ENCODE data around the gene SAP25. TPM values are rescaled to one million over a fixed set of nuclear protein-coding genes. Genes with fewer than 3 reads are reported as not detected.
"Not testable (repeated sequence)": the region's sequence is repeated elsewhere in the genome, so short reads cannot be mapped to it uniquely, and the experiment has no call there.

The SAP25 gene
- polyA plus RNA-seq, 1 donor (not counting 4 experiments of a cell fraction or from before 2014, with no cell fraction given), result 0.16 TPM

- Histone ChIP-seq H2AFZ (ENCODE audit: control insufficient read depth, low read length) (peak within 1 kb of the TSS; percentile 97), H3K4me2 (ENCODE audit: control insufficient read depth, extremely low read depth, insufficient read depth, low read depth, low read length) (peak within 1 kb of the TSS; percentile 98), H3K79me2 (ENCODE audit: control insufficient read depth, insufficient read depth, low read length) (no peaks in the 10 kb centered on the region), H3K4me1 (ENCODE audit: control insufficient read depth, extremely low read depth, insufficient read depth, low read length) (peaks cover 10% of the 10 kb centered on the region), H3K9ac (ENCODE audit: control insufficient read depth, extremely low read depth, insufficient read depth, low read length) (peak within 1 kb of the TSS; percentile 55), H3K9me1 (ENCODE audit: control insufficient read depth, extremely low read depth, insufficient read depth, low read length) (no peaks in the 10 kb centered on the region), H3K9me3 (ENCODE audit: control insufficient read depth, low read depth, low read length) (no peaks in the 10 kb centered on the region), H3K36me3 (ENCODE audit: control insufficient read depth in 2 of 2, extremely low read depth in 1 of 2, insufficient read depth in 2 of 2, low read length in 2 of 2) (no peaks in the 10 kb centered on the region), H4K20me1 (ENCODE audit: control insufficient read depth, extremely low read depth, insufficient read depth, low read length) (no peaks in the 10 kb centered on the region), H3K27ac (ENCODE audit: control insufficient read depth, insufficient read depth, low read length) (peak within 1 kb of the TSS; percentile 64), H3K4me3 (ENCODE audit: control insufficient read depth in 2 of 3, extremely low read depth in 1 of 3, insufficient read depth in 2 of 3, low read depth in 1 of 3, low read length in 3 of 3) (peak within 1 kb of the TSS; percentile 72 to 91 (median 84)), H3K27me3 (ENCODE audit: control insufficient read depth, extremely low read depth, insufficient read depth, low read length) (no peaks in the 10 kb centered on the region)
- peak; percentile 96 for DNase-seq (ENCODE audit: low read depth, low spot score)
- dilution Hi-C loops (cut with MboI; ENCODE audit: extremely low pct_ligation_motif_present, low sequenced_read_pairs), result no loop called here
- FAIRE-seq, result no peak
- TF ChIP-seq EZH2 (IDR thresholded peaks at IDR 0.05; ENCODE audit: low read length), result no peak
- no peak for TF ChIP-seq CTCF (optimal IDR thresholded peaks at IDR 0.05 in 1 of 3, IDR thresholded peaks at IDR 0.05 in 1 of 3, conservative IDR thresholded peaks at IDR 0.05 in 1 of 3; ENCODE audit: extremely low read depth in 1 of 3, insufficient read depth in 2 of 3, low read length in 3 of 3)
These were observed 34.9 kb downstream of the SAP25 start, which contains the start of gene AGFG2 for GRCh38 chr7:100538654-100539435. Gene AGFG2 (plus strand): TSS chr7:100539203. CDS start chr7:100539347, 144 bp downstream.

- Histone ChIP-seq H4K20me1 (ENCODE audit: control insufficient read depth, extremely low read depth, insufficient read depth, low read length) (no peaks in the 10 kb centered on the region), H3K4me3 (ENCODE audit: control insufficient read depth in 2 of 3, extremely low read depth in 1 of 3, insufficient read depth in 2 of 3, low read depth in 1 of 3, low read length in 3 of 3) (peak overlapping the region; percentile 9 to 91 (median 59)), H3K9ac (ENCODE audit: control insufficient read depth, extremely low read depth, insufficient read depth, low read length) (peak overlapping the region; percentile 46), H3K9me1 (ENCODE audit: control insufficient read depth, extremely low read depth, insufficient read depth, low read length) (no peaks in the 10 kb centered on the region), H3K36me3 (ENCODE audit: control insufficient read depth in 2 of 2, extremely low read depth in 1 of 2, insufficient read depth in 2 of 2, low read length in 2 of 2) (no peaks in the 10 kb centered on the region), H3K4me1 (ENCODE audit: control insufficient read depth, extremely low read depth, insufficient read depth, low read length) (peaks cover 10% of the 10 kb centered on the region), H2AFZ (ENCODE audit: control insufficient read depth, low read length) (peak overlapping the region; percentile 97), H3K27ac (ENCODE audit: control insufficient read depth, insufficient read depth, low read length) (peak overlapping the region; percentile 64), H3K27me3 (ENCODE audit: control insufficient read depth, extremely low read depth, insufficient read depth, low read length) (no peaks in the 10 kb centered on the region), H3K79me2 (ENCODE audit: control insufficient read depth, insufficient read depth, low read length) (no peaks in the 10 kb centered on the region), H3K9me3 (ENCODE audit: control insufficient read depth, low read depth, low read length) (no peaks in the 10 kb centered on the region), H3K4me2 (ENCODE audit: control insufficient read depth, extremely low read depth, insufficient read depth, low read depth, low read length) (peak overlapping the region; percentile 98)
- FAIRE-seq (no peak), DNase-seq (ENCODE audit: low read depth, low spot score) (no peak)
- dilution Hi-C loops (cut with MboI; ENCODE audit: extremely low pct_ligation_motif_present, low sequenced_read_pairs), result no loop called here
- TF ChIP-seq EZH2 (IDR thresholded peaks at IDR 0.05; ENCODE audit: low read length) (no peak), CTCF (optimal IDR thresholded peaks at IDR 0.05 in 1 of 3, IDR thresholded peaks at IDR 0.05 in 1 of 3, conservative IDR thresholded peaks at IDR 0.05 in 1 of 3; ENCODE audit: extremely low read depth in 1 of 3, insufficient read depth in 2 of 3, low read length in 3 of 3) (no peak)
These were observed 35.4 kb downstream of the SAP25 start for GRCh38 chr7:100538348-100538653.

GRCh38 chr7:100536695-100537094, 37.0 kb downstream of the SAP25 start:
- H2AFZ ChIP-seq (ENCODE audit: control insufficient read depth, low read length); FAIRE-seq; H3K27ac ChIP-seq (ENCODE audit: control insufficient read depth, insufficient read depth, low read length); dilution Hi-C loops (cut with MboI; ENCODE audit: extremely low pct_ligation_motif_present, low sequenced_read_pairs); H3K27me3 ChIP-seq (ENCODE audit: control insufficient read depth, extremely low read depth, insufficient read depth, low read length); H3K36me3 ChIP-seq (ENCODE audit: control insufficient read depth in 2 of 2, extremely low read depth in 1 of 2, insufficient read depth in 2 of 2, low read length in 2 of 2); H3K9me3 ChIP-seq (ENCODE audit: control insufficient read depth, low read depth, low read length); H3K4me1 ChIP-seq (ENCODE audit: control insufficient read depth, extremely low read depth, insufficient read depth, low read length); H3K4me3 ChIP-seq (ENCODE audit: control insufficient read depth in 2 of 3, extremely low read depth in 1 of 3, insufficient read depth in 2 of 3, low read depth in 1 of 3, low read length in 3 of 3); H3K4me2 ChIP-seq (ENCODE audit: control insufficient read depth, extremely low read depth, insufficient read depth, low read depth, low read length); DNase-seq (ENCODE audit: low read depth, low spot score); H3K9ac ChIP-seq (ENCODE audit: control insufficient read depth, extremely low read depth, insufficient read depth, low read length); H3K79me2 ChIP-seq (ENCODE audit: control insufficient read depth, insufficient read depth, low read length); H3K9me1 ChIP-seq (ENCODE audit: control insufficient read depth, extremely low read depth, insufficient read depth, low read length); H4K20me1 ChIP-seq (ENCODE audit: control insufficient read depth, extremely low read depth, insufficient read depth, low read length): not testable (repeated sequence)

GRCh38 chr7:100535982-100536381, 37.7 kb downstream of the SAP25 start:
- H3K27me3 ChIP-seq (ENCODE audit: control insufficient read depth, extremely low read depth, insufficient read depth, low read length); H3K79me2 ChIP-seq (ENCODE audit: control insufficient read depth, insufficient read depth, low read length); H3K36me3 ChIP-seq (ENCODE audit: control insufficient read depth in 2 of 2, extremely low read depth in 1 of 2, insufficient read depth in 2 of 2, low read length in 2 of 2); H3K4me1 ChIP-seq (ENCODE audit: control insufficient read depth, extremely low read depth, insufficient read depth, low read length); H2AFZ ChIP-seq (ENCODE audit: control insufficient read depth, low read length); H4K20me1 ChIP-seq (ENCODE audit: control insufficient read depth, extremely low read depth, insufficient read depth, low read length); H3K4me3 ChIP-seq (ENCODE audit: control insufficient read depth in 2 of 3, extremely low read depth in 1 of 3, insufficient read depth in 2 of 3, low read depth in 1 of 3, low read length in 3 of 3); H3K9me3 ChIP-seq (ENCODE audit: control insufficient read depth, low read depth, low read length); H3K9ac ChIP-seq (ENCODE audit: control insufficient read depth, extremely low read depth, insufficient read depth, low read length); H3K27ac ChIP-seq (ENCODE audit: control insufficient read depth, insufficient read depth, low read length); dilution Hi-C loops (cut with MboI; ENCODE audit: extremely low pct_ligation_motif_present, low sequenced_read_pairs); FAIRE-seq; DNase-seq (ENCODE audit: low read depth, low spot score); H3K9me1 ChIP-seq (ENCODE audit: control insufficient read depth, extremely low read depth, insufficient read depth, low read length); H3K4me2 ChIP-seq (ENCODE audit: control insufficient read depth, extremely low read depth, insufficient read depth, low read depth, low read length): not testable (repeated sequence)
